ENCODE measurements around the gene PPP2R5B.

Gene PPP2R5B

DNA sequence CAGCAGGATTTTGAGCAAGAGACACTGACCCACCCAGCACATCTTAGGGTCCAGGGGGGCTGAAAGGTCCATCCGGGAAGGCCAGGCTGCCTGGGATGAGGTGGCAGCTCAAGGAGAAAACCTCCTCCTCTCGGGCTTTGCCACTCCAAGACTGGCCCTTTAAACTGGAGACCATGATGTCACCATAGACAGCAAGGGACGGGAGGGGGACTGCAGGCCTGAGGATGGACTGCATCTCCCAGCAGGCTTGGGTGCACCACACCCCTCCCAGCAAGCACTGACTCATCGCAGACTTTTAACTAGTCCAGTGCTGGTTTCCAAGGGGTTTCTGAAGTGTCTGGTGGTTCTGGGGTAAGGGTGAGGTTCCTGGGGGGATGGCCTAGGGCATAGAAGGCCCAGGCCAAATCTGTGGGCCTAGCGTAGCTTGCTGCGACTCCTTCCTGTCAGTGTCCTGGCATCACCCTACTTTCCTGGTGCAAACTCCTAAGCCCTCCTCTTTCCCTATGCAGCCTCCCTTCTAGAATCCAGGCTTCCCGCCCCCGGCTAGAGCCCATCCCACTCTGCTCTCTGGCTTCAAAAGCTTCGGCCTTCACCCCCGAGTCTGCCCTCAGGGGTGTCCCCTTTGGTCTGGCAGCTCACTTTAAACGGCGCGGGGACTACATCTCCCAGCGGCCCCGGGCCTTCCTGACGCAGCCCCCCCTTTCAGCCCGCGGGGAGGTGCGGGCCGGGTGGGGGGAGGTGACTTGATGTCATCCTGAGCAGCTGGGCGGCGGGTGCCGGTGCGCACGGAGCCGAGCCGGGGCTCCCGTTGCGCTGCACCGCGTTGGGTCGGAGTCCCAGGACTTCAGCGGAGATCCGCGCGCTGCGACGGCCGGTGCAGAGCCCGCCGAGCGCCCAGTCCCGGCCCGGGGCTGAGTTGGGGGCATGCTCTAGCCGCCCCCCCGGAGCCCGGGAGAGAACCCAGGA, at the start of gene PPP2R5B:
PPP2R5B (plus strand) TSS at position 746 of the 966 bp plus-strand sequence. CDS start 1,046 bp downstream, outside the sequence.
- peak; percentile 89 for DNase-seq

DNA sequence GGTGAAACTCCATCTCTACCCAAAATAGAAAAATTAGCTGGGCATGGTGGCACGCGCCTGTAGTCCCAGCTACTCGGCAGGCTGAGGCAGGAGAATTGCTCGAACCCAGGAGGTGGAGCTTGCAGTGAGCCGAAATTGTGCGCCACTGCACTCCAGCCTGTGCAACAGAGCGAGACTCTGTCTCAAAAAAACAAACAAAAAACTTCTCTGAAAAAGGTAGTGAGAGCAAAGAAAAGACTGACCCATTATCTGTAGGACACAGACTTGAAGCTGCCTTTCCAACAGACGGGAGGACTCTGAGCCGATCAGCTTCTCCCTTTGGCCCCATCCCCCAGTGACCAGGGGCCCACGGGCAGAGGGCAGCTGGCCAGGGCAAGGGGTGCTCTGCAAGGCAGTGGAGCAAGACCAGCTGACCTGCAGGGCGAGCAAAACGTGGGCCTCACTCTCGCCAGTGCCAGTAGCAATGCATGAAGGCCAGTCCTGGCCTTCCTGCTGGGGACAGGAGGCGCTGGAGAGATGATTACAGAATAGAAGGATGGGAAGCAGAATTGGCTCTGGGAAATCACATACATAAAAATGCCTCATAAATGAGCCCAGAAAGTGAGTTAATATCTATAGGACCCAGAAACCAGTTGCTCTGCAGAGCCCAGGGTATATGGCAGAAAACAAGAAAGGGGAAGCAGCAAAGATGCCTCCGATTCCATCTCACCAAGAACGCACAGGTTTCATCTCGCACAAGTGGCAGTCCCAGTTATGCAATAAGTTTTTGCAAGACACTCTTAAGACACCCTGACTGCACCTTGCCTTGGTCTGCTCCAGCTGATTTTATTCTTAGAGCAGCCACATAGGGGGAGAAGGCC, 48.9 kb upstream of the PPP2R5B start:
- no peak for DNase-seq

- DNase-seq, result no peak
Observed at GRCh38 chr11:64876229-64876750, 48.2 kb upstream of the PPP2R5B start.

DNA sequence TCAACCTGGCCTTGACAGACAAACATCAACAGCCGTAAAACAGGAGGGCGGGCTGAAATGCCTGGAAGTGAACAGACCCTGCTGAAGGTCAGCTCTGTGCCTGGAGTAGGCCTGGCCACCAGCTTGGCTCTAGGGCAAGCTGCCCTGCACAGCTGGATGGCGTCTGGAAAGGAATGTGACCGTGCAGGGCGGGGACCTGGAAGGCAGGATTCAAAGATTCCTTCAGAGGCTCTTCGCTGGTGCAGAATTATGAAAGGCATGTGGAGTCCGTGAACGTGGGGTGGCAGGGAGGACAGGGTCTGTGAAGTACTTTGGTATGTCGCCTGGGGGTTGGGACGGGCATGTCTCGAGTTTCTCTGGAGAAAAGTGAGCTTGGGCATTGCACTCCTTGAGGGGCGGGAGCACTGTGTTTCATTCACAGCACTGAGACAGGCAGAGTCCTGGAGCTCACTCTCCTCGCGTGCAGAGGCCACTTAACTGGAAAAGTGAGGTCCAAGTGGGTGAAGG, 47.6 kb upstream of the PPP2R5B start:
- DNase-seq, result no peak

DNA sequence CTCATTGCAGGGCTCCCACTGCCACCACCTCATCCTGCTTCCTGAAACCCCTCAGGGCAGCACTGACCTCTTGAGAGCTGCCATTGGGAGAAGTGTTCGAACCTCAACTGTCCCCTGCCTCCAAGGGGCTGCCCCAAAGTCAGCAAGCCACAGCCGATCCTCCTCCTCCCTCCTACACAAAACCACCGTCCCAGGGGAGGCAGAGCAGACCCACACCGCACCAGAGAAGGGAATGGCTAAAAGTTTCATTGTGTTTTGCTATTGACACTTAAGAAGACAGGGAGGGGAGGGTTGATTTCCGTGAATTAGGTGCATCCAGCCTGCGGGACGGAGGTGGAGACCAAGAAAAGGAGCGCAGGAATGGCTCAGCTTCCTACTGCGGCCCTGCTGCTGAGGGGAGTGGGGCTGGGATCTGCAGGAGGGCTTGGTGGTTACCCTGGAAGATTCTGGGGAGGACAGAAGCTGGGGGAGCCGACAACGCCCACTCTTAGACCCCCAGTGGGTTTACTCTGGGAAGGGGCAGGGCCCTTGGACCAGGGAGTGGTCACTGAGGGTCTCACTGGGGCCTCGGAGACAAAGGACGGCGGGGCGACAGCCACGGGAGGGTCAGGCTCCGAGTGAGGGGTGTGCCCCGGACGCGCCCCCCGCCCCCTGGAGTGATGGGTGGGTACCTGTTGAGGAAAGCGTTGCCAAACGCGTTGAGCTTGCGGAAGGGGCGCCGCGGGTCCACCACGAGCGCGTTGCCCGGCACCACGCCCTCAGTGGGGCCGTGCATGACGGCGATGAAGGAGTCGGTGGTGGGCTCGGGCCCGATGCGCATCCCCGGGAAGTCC, 46.9 kb upstream of the PPP2R5B start:
- DNase-seq, result no peak

GRCh38 chr11:64878223-64878493, 46.3 kb upstream of the PPP2R5B start:
- DNase-seq, result no peak

DNA sequence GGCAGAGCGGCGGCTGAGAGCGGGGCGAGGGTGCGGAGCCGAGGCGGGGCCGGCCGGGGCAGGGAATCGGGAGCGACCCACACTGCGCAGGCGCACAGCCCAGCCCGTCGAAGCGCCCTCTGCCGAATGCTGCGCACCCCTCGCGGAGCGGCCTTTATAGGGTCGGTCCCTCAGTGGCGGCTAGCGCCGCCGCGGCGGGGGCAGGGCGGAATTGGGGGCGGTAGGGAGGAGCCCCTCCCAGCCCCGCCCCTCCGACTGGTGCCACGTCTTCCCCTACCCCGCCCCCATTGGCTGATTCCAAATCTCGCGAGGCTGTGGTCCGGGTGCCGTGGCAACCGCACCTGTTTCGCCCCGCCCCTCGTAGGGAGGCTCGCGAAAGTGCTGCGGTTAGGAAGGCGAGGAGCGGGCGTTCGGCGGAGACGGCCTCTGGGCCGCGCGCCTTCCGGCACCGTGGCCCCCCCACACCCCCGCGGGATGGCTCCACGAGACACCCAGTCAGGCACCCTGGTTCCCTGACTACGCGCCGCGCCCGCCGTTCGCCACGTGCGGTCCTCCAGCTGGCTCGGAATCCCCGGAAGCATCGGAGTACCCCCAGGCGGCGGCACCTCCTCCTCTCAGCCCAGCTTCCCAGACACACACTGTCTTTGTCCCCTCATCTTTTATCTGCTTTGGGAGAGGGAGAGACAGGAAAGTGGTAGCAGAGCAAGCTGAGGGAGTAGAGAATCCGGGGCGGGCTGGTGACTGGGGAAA, 45.8 kb upstream of the PPP2R5B start, which contains the start of gene EHD1:
EHD1 (minus strand) TSS at position 128 of the 750 bp plus-strand sequence. CDS start 157 bp downstream, outside the sequence.
- peak; percentile 99 for DNase-seq

GRCh38 chr11:64879244-64879900, 45.1 kb upstream of the PPP2R5B start:
- DNase-seq, result no peak

DNA sequence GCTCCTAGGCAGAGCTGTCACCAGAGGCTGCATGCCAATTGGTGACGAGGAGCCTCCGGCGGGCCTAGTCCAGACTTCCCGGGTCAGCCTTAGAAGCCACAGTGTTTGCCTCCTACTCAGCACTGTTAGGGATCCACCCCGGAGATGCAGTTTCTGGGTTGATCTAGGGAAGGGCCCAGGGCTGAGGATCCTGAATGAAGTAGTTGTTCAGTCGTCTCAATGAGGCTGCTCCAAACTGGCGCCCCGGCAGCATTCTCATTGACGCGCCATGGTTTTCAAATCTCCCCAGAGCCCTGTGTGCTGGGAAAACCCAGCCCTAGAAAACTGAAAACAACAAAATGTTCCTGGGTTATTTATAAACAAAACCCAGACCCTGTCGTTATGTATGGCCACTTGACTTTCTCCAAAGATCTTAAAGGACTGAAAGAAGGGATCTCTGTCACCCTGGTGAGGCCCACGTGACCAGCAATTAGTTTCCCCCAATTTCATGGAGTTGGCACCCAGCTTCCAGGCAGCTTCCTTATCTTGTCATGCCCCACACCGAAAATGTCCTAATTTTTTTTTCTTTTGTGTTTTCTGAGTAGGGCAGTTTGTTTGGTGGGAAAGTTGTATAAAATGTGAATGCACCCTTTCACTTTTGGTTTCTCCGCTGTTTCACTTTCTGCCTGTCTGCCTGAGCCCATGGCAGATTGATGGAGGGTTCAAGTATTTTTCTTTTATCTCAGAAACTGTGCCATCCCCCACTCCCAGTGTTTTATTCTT, 44.1 kb upstream of the PPP2R5B start:
- no peak for DNase-seq

DNA sequence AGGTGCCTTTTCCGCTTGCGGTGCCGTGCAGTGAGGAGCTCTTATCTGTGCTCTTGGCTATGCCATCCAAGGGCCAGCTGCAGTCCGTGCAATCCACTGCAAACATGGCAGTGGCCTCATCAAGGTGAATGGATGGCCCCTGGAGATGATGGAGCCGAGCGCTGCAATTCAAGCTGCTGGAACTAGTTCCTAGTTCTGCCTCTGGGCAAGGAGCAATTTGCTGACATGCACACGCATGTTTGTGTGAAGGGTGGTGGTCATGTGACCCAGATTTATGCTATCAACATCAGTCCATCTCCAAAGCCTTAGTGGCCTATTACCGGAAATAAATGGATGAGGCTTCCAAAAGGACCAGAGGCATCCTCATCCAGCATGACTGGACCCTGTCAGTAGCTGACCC, 43.0 kb upstream of the PPP2R5B start:
- no peak for DNase-seq

GRCh38 chr11:64882243-64882642, 42.2 kb upstream of the PPP2R5B start:
- no peak for DNase-seq

DNA sequence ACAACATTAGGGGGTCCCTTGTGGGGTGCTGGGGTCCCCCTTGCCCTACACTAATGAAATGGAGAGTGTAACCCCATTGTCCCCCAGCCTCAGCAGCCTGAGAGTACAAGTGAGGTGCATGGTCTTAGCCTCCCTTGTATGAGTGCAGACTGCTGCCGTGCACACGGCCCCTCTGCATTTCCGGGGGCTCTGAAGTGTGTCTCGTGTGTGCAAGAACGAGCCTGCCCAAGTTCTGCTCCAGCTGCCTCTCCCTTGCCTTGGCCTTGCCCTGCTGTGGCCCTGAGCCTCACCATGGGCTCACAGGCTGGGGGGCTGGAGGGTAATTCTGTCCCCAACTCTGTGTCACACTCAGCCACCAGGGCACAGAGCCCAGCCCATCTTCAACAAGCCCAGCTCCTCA, 40.9 kb upstream of the PPP2R5B start:
- no peak for DNase-seq

- no peak for DNase-seq
Observed at GRCh38 chr11:64884019-64884418, 40.5 kb upstream of the PPP2R5B start.

DNA sequence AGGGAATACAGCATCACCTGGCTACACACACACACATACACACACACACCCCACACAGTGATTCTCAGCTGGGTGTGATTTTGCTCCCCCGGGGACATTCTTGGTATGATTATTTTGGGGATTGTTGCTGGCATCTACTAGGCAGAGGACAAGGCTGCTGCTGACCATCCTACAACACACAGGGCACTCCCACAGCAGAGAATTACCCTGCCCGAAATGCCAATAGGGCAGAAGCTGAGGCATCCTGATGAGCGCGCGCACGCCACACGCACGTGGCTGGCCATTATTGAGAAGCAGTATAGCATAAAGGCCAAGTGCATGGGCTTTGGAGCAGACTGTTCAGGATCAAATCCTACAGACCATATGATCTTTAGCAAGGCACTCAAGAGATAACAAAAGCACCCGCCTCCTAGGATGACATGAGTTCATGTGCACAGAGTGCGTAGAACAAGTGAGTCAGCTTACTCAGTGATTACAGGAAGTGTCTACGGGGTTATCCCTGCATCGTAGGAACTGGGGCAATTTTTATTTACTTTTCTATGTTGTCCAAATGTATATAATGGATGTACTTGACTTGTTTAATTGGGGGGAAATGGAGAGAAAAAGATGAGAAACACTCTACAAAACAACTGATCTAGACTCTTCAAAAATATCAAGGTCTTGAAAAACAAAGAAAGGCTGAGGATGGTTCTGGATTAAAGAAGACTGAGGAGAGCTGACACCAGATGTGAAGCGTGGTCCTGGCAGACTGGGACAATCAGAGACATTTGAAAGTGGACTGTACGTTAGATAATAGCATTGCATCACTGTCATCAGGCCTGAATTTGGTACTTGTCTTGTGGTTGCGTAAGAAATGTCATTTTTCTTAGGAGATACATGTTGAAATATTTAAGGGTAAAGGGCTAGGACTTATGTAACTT, 38.9 kb upstream of the PPP2R5B start:
- no peak for DNase-seq

DNA sequence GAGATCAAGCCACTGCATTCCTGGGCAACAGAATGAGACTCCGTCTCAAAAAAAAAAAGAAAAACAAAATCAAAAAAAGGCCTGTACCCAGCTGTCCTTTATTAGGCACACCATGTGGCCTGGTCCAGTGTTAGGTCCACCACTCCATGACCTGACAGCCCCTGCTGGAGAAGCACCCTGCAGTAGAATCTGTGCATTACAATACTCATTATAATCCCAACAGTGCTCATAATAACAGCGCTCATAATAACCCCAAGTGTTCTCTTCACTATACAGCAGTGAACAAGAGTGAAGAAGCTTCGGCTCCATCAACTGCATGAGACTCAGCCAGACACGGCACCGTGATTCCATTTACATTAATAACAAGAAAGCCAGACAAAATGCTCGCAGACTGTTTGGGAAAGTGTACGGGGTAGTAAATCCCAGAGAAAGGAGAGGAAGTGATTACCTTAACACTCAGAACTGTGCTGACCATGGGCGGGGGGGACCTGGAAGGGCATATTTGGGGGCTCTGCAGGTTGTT, 37.2 kb upstream of the PPP2R5B start:
- DNase-seq, result no peak

- peak; percentile 83 for DNase-seq
Observed at GRCh38 chr11:64887757-64888405, 36.6 kb upstream of the PPP2R5B start.

GRCh38 chr11:64888406-64888728, 36.1 kb upstream of the PPP2R5B start:
- no peak for DNase-seq

DNA sequence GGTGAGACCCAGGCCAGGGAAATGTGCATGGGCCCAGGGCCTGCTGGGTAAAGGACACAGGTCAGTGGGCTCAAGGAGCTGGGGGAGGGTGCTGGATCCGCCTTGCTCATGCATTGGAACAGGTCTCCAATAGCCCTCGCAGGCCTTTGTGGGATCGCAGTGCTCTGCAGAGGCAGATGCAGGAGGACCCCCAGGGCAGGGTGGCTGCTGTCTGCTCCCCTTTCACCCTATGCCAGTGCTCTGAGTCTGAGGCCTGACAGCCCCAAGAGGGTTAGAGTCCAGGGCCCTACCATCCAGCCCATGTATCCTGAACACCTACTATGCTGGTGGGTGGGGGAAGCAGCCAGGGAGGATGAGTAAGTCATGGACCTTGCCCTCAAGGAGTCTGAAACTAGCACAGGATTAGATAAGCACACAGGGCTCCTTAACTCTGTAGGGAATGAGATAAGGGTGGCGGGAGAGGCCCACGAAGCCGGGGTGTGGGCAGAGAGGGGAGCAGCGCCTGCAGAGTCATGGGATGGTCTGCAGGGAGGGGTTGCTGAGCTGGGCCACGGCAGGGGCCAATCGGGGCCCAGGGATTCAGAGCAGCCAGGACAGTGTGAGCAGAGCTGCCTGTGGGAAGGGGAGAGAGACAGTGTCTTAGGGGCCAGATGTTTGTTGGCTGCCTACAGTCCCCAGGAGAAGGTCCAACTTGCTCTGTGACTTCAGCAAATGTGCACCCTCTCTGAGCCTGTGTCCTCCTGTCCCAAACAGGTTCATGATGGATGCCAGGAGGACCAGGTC, 35.6 kb upstream of the PPP2R5B start:
- no peak for DNase-seq

Data from activated CD4-positive, alpha-beta T cell treated with anti-CD3 and anti-CD28 coated beads, Interleukin-2, amount 50 U/mL, for 1 hour (primary cell).